ENCODE data around the gene NUP214.
"Not testable (repeated sequence)": the region's sequence is repeated elsewhere in the genome, so short reads cannot be mapped to it uniquely, and the experiment has no call there.

The NUP214 gene

GRCh38 chr9:131096269-131097125 is 28.9 kb upstream of the NUP214 start, which contains the start of gene AIF1L:
TSS of gene AIF1L (plus strand) at chr9:131096531. CDS start at chr9:131096630, 99 bp downstream.
- no peak for DNase-seq (ENCODE audit: low spot score)

GRCh38 chr9:131097126-131097947 is 28.0 kb upstream of the NUP214 start:
- no peak for DNase-seq (ENCODE audit: low spot score)

DNA sequence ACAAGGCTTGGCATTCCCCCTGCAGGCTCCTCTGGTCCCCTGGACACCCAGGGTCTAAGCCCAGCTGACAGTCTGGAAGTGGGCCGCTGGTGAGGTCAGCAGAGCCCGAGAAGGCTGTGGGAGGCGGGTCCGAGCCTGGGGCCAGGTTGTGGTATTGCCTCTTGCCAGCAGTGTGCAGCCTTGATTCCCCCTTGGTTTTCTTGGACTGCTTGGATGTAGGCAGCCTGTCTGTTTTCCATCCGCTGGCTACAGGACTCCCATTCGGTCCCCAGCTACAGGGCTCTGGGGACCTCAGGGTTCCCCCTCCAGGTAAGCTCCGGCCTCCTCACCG is 27.5 kb upstream of the NUP214 start:
- no peak for DNase-seq (ENCODE audit: low spot score)

GRCh38 chr9:131098391-131099101 is 26.8 kb upstream of the NUP214 start:
- DNase-seq (ENCODE audit: low spot score), result no peak

DNA sequence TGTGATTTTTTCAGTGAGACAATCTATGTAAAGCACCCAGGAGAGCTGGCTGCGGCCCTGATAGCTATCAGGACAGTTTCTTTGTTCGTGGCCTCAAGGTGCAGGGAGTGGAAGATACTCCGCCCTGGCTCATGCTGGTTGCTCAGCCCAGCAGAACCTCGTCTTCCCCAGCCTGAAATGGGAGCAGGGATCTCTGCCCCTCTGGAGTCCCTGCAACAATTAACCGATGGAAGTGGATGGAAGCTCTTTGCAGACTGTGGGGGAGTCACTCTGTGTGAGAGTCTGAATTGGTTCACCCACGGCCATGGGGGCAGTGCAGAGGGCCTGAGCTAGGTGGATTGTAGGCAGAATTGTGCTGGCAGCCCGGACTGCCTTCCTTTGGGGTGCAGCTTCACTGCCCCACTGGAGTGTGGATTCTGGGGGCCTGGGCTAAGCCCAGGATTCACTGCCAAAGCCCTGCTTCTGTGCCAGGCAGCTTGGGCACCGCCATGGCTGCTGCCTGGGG is 26.2 kb upstream of the NUP214 start:
- DNase-seq (ENCODE audit: low spot score), result no peak

- not testable (repeated sequence) for DNase-seq (ENCODE audit: low spot score)
Measured at GRCh38 chr9:131099845-131100244, 25.5 kb upstream of the NUP214 start.

GRCh38 chr9:131100445-131100844 is 24.9 kb upstream of the NUP214 start:
- no peak for DNase-seq (ENCODE audit: low spot score)

DNA sequence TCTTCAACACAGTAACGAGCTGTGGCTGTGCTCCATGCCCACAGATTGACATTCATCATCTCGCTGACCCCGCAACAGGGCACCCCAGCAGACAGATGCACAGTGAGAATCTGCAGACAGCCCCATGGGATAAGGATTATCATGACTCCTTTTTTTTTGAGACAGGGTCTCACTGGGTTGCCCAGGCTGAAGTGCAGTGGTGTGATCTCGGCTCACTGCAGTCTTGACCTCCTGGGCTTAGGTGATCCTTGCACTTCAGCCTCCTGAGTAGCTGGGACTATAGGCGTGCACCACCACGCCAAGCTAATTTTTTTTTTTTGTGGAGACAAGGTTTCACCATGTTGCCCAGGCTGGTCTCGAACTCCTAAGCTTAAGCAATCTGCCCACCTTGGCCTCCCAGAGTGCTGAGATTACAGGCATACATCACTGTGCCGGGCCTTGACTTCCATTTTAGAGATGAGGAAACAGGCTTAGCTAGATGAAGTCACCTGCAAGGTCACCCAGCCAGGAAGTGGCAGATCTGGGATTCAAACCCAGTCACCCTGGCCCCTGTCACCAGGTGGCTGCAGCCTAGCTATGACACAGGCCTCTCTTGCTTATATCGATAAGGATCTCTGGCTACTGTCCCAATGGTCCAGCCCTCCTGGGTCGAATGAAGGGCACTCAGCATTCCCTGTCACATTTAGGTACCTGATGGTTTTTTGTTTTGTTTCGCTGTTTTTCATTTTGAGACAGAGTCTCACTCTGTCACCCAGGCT is 24.0 kb upstream of the NUP214 start:
- no peak for DNase-seq (ENCODE audit: low spot score)

DNA sequence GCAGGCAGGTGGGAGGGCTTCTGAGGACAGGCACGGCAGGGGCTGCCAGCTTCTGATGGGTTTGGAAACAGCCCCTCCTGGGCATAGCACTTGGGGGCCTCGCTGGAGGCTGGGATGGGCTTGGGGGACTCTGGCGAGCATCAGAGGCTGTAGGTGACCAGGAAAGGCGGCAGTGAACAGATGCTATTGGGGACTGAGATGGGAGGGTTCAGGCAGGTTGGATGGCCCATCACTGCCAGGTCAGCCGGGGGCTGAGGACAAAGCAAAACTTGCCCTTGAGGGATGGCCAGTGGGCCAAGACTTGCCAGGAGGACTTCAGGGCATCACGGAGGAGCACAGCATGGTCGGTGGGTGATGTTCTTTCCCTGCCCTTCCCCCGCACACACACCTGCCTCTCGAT is 22.4 kb upstream of the NUP214 start:
- DNase-seq (ENCODE audit: low spot score), result no peak

DNA sequence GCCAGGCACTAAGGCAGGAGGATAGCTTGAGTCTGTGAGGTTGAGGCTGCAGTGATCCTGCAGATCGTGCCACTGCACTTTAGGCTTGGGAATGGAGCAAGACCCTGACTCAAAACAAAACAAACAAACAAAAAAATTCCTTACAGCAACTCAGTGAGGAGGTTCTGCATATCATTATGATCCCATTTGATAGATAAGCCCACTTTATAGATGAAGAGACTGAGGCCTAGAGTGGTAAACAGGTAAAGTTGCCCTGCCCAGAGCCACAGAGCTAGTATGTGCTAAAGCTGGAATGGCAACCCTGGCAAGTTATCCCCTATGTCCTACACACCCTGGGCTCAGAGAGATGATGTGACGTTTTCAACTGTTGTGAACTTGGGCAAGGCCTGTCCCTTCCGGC is 21.9 kb upstream of the NUP214 start:
- no peak for DNase-seq (ENCODE audit: low spot score)

- no peak for DNase-seq (ENCODE audit: low spot score)
Measured at GRCh38 chr9:131104016-131104740, 21.2 kb upstream of the NUP214 start.

GRCh38 chr9:131105952-131106351 is 19.4 kb upstream of the NUP214 start:
- no peak for DNase-seq (ENCODE audit: low spot score)

- no peak for DNase-seq (ENCODE audit: low spot score)
Measured at GRCh38 chr9:131107760-131108159, 17.6 kb upstream of the NUP214 start.

GRCh38 chr9:131111186-131111853 is 14.1 kb upstream of the NUP214 start:
- DNase-seq (ENCODE audit: low spot score), result no peak

GRCh38 chr9:131111854-131112311 is 13.5 kb upstream of the NUP214 start:
- DNase-seq (ENCODE audit: low spot score), result no peak

DNA sequence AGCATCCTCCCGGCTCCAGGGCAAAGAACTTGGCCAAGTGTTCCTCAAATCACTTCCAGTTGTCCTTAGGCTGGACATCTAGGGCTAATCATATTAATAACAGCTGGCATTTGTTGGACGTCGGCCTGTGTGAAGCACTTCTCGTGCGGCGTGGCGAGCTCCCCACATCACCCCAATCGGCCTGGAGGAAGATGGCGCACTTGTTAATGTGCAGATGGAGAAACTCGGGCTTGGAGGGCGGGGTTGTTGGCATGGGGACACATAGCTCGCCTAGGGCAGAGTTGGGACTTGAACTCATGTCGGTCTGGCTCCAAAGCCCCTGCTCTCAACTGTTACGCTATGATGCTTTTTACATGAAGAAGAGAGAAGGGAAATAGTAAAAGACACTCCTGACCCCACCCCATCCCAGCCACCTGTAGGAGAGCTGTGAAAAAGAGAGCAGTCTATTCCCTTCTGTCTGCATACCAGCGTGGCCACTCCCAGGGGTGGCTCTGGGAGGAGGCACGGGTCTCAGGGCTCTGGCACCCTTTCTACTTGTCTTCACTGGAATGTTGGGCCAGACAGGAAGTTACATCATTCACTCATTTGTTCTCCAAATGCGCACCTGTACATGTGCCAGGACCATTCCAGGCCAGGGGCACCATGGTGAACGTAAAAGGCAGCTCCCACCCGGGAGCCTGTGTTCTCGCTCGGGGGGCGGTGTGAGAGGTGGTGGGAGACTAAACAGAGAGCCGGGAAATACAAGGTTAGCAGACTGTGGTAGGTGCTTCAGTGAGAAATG is 12.8 kb upstream of the NUP214 start:
- no peak for DNase-seq (ENCODE audit: low spot score)

DNA sequence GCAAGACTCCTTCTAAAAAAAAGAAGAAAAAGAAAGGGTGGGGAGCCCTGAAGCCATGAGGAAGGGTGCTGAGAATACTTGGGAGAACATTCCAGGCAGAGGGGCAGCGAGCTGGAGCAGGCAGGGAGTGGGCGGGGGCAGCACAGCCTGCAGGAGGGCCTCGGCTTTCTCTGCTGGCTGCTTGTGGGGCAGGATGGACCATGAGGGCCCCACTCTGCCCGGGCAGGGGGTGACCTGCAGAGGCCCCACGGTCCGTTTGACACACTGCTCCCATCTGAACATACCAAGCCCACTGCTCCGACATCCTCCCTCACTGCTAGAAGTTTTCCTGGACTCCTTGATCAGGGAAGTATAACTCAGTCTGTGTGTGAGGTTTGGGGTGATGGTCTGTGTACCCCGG is 11.7 kb upstream of the NUP214 start:
- no peak for DNase-seq (ENCODE audit: low spot score)

DNA sequence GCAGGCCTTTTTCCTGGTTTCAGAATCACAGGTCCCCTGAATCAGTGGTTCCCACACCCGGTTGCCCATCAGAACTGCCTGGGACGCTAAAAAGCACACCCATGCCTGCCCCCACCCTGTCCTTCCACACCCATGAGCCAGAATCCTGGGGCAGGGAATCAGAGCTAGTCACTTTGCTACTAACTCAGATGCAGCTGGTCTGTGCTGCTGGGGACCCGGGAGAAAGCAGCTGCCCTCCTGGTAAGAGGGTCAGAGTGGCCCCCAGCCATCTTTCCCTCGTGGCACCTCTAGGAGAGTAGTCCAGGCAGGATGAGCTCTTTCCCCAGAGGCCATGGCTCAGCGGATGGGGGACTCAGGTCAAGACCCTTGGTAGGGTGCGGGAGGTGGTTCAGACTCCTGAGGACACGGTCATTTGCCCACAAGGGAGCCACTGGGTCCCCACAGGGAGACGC is 11.3 kb upstream of the NUP214 start:
- DNase-seq (ENCODE audit: low spot score), result no peak

DNA sequence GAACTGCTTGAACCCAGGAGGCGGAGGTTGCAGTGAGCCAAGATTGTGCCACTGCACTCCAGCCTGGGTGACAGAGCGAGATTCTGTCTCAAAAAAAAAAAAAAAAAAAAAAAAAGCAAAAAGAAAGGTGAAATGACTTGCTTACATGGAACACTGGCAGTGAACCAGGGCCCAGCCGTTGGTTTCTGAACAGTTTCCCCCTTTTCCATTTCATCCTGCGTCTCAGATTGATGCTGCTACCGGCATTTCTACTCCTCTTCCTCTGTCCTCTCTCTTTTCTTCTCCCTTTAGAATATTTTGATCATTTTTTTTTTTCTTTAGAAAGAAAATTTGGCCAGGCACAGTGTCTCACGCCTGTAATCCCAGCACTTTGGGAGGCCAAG is 10.0 kb upstream of the NUP214 start:
- DNase-seq (ENCODE audit: low spot score), result not testable (repeated sequence)
